GM10248 (cell line): Measurements from ENCODE around the gene CABLES2.

Experiments
- CTCF ChIA-PET: fragments of 300-600 bp; sonication (Branson Sonifier 250); formaldehyde crosslinking; extraction: SDS; loops from one replicate; lab custom pipeline; 2021; ENCODE audit warnings: antibody characterized with exemption; lab: Yijun Ruan, JAX
- POLR2A ChIA-PET: fragments of 350-650 bp; sonication (Branson Sonifier 250); formaldehyde crosslinking; extraction: SDS; loops from one replicate; lab custom pipeline; 2020; ENCODE audit warnings: antibody characterized with exemption; lab: Yijun Ruan, JAX
- DNase-seq: peaks from one replicate; pipeline ENCODE4 v3.0.0; 2012; ENCODE audit errors: extremely low spot score
- TF ChIP-seq, protein P1 (sequence below): IDR thresholded peaks from 2 replicates; pipeline ENCODE4 v1.5.1; 2012; ENCODE audit warnings: mild to moderate bottlenecking, low read depth; ENCODE audit errors: extremely low read depth, missing control alignments, control extremely low read depth

Gene CABLES2

GRCh38 chr20:62345681-62346370 lies 61.3 kb downstream of the CABLES2 start:
- POLR2A ChIA-PET = no interaction called here
- TF ChIP-seq, protein P1, sequence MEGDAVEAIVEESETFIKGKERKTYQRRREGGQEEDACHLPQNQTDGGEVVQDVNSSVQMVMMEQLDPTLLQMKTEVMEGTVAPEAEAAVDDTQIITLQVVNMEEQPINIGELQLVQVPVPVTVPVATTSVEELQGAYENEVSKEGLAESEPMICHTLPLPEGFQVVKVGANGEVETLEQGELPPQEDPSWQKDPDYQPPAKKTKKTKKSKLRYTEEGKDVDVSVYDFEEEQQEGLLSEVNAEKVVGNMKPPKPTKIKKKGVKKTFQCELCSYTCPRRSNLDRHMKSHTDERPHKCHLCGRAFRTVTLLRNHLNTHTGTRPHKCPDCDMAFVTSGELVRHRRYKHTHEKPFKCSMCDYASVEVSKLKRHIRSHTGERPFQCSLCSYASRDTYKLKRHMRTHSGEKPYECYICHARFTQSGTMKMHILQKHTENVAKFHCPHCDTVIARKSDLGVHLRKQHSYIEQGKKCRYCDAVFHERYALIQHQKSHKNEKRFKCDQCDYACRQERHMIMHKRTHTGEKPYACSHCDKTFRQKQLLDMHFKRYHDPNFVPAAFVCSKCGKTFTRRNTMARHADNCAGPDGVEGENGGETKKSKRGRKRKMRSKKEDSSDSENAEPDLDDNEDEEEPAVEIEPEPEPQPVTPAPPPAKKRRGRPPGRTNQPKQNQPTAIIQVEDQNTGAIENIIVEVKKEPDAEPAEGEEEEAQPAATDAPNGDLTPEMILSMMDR = no peak
- no peak for DNase-seq
- CTCF ChIA-PET = no interaction called here

DNA sequence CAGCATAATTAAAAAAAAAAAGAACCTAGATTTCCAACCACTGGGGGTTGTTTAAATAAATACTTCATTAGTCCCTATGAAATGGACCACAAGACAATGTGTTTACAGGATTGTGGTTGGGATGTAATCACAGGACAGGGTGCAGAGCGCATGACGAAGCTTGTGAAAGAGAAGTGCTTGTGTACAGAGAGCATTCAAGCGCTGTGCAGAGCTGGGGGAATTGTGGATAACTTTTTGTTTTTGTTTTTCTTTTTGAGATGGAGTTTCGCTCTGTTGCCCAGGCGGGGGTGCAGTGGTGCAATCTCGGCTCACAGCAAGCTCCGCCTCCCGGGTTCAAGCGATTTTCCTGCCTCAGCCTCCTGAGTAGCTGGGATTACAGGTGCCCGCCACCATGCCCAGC lies 62.3 kb downstream of the CABLES2 start:
- DNase-seq = no peak
- TF ChIP-seq, protein P1 = no peak
- ChIA-PET CTCF (interaction anchor here (1.5 kb wide), 1 partner anchor 37 kb away, joined by 5 read pairs; no protein-coding TSS in a partner anchor), POLR2A (no interaction called here)

DNA sequence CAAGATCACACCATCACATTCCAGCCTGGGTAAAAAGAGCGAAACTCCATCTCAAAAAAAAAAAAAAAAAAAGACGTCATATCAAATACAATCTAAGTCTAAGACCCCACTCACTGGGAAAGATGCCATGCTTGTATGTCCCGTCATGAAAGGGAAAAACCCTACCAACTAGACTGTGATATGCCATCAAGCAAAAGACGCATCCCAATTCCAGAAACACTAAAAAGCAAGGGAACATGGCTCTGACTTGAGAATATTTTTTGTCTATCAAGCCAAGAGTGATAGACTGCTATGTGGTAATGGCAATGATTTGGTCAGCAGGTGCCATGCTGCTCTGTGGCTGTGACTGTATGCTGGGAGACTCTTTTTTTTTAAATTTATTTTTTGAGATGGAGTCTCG lies 63.0 kb downstream of the CABLES2 start:
- CTCF ChIA-PET = interaction anchor here (1.5 kb wide), 2 partner anchors 38 to 42 kb away, joined by 3 to 5 read pairs; partner anchors contain the start of gene ADRM1
- TF ChIP-seq, protein P1 = no peak
- POLR2A ChIA-PET = no interaction called here
- no peak for DNase-seq

DNA sequence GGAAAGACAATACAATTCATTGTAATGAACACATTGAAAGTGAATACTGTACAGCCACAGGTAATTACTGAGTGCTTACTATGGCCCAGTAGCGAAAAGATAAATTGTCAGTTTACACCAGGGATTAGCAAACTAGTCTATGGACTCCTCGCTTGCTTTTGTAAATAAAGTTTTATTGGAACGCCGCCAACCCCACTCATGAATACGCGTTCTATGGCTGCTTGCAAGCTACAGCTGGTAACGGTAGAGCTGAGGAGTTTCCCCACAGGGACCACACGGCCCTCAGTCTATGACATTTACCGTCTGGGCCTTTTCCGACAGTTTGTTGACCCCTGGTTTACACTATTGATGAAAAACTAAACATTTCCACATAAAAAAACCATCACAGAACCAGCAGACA lies 64.2 kb downstream of the CABLES2 start:
- CTCF ChIA-PET = interaction anchor here (1.5 kb wide), 1 partner anchor 41 kb away, joined by 3 read pairs; the partner anchor contains the start of gene ADRM1
- POLR2A ChIA-PET = no interaction called here
- no peak for DNase-seq
- TF ChIP-seq, protein P1 = no peak

DNA sequence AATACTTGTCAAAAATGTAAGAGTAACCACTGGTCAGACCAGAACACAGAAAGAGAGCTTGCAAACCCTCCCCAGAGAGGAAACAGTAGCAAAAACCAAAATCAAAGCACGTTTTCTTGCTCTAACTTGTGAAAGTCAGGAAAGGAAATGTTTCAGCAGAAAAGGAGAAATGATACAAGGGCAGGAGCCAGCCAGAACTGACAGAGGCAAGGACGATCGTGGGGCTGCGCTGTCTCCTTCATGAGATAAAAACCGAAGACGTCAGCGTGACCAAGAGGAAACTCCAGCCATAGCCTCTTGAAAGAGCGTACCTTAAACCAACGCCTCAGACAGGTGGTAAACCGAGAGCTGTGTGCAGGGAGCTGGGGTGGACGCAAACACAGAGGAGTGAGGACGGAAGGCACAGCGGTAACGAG lies 67.4 kb downstream of the CABLES2 start:
- ChIA-PET CTCF (interaction anchor here (0.6 to 1.5 kb wide), 5 partner anchors 25 to 43 kb away, joined by 3 to 4 read pairs (median 3); no protein-coding TSS in a partner anchor), POLR2A (no interaction called here)
- TF ChIP-seq, protein P1 = no peak
- DNase-seq = peak; percentile 77
